ENCODE measurements around the gene COX19. TPM values are rescaled to one million over a fixed set of nuclear protein-coding genes. Genes with fewer than 3 reads are reported as not detected.

The COX19 gene
- total and polyA plus RNA-seq, 2 of the 13 experiments (the other 11 are each of a cell fraction or from before 2014, with no cell fraction given) = 11.5 to 21.7 TPM

DNA sequence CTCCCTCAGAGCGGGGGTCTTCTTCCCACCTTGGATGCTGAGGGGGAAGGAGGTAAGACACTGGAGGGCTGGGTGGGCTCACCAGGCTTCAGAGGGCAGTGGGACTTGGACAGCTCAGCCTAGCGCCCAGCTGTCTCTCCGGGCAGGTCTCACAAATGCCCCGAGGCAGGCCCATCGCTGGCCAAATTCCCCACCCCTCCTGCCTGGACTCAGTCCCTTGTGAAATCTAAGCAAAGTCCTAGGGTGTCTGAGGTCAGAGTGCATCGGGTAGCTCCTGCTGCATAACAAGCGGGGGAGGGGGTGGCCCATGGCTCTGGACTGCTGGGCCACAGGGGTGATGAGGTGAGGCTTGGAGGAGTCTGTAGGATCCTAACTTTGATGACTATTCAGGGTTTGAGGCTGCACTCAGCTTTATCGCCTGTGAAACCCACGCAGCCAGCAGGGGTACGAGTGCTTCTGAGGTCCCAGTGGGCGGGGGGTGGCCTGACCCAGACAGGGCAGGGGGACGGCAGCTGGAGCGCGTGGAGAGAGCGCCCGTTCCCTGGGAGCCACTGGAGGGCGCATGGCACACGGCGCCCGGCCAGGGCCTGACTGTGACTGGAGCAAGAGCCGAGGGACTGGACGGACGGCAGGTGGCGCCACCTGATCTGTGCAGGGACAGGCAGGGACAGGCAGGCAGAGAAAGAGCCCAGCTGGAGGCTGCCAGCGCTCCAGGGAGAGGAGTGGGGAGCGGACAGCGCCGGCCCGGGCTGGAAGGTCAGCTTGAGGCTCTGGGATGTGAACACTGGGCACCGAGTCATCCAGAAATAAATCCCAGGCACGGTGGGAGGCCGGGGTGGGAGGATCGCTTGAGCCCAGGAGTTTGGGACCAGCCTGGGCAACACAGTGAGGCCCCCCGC lies 17.6 kb upstream of the COX19 start (continued):
- TF ChIP-seq ZNF775 (CRISPR knock-in tag; IDR thresholded peaks at IDR 0.05; ENCODE audit: borderline replicate concordance) (no peak), ZBTB7B (CRISPR knock-in tag; IDR thresholded peaks at IDR 0.05) (peak; percentile 50; the same call in 1 of the 2 replicates), KDM3A (CRISPR knock-in tag; IDR thresholded peaks at IDR 0.05; ENCODE audit: low read depth) (peak; percentile 99), KMT2A (CRISPR knock-in tag; IDR thresholded peaks at IDR 0.05) (peak; percentile 88), DNMT1 (CRISPR knock-in tag; IDR thresholded peaks at IDR 0.05) (peak; percentile 96), GZF1 (CRISPR knock-in tag; IDR thresholded peaks at IDR 0.05) (no peak), NONO (IDR thresholded peaks at IDR 0.05) (no peak), NONO (CRISPR knock-in tag; conservative IDR thresholded peaks at IDR 0.05) (peak; percentile 98), MATR3 (CRISPR knock-in tag; IDR thresholded peaks at IDR 0.05) (no peak), DR1 (CRISPR knock-in tag; IDR thresholded peaks at IDR 0.05) (peak; percentile 36; the same call in 1 of the 2 replicates), BCL6 (CRISPR knock-in tag; IDR thresholded peaks at IDR 0.05) (peak; percentile 44), ZNF772 (CRISPR knock-in tag; IDR thresholded peaks at IDR 0.05) (peak; percentile 96), ELF3 (CRISPR knock-in tag; IDR thresholded peaks at IDR 0.05) (peak; percentile 66; the same call in 1 of the 2 replicates), EEA1 (CRISPR knock-in tag; IDR thresholded peaks at IDR 0.05; ENCODE audit: borderline replicate concordance) (peak; percentile 68; the same call in 1 of the 2 replicates), ETV5 (CRISPR knock-in tag; IDR thresholded peaks at IDR 0.05; ENCODE audit: borderline replicate concordance) (peak; percentile 59; the same call in 1 of the 2 replicates), WIZ (CRISPR knock-in tag; IDR thresholded peaks at IDR 0.05) (peak; percentile 71; the same call in 1 of the 2 replicates)
- TF ChIP-seq, protein P1, sequence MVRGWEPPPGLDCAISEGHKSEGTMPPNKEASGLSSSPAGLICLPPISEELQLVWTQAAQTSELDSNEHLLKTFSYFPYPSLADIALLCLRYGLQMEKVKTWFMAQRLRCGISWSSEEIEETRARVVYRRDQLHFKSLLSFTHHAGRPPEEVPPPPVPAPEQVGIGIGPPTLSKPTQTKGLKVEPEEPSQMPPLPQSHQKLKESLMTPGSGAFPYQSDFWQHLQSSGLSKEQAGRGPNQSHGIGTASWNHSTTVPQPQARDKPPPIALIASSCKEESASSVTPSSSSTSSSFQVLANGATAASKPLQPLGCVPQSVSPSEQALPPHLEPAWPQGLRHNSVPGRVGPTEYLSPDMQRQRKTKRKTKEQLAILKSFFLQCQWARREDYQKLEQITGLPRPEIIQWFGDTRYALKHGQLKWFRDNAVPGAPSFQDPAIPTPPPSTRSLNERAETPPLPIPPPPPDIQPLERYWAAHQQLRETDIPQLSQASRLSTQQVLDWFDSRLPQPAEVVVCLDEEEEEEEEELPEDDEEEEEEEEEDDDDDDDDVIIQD (CRISPR knock-in tag; IDR thresholded peaks at IDR 0.05; ENCODE audit: low read depth) = peak; percentile 45; the same call in 1 of the 2 replicates
- TF ChIP-seq, protein P2, sequence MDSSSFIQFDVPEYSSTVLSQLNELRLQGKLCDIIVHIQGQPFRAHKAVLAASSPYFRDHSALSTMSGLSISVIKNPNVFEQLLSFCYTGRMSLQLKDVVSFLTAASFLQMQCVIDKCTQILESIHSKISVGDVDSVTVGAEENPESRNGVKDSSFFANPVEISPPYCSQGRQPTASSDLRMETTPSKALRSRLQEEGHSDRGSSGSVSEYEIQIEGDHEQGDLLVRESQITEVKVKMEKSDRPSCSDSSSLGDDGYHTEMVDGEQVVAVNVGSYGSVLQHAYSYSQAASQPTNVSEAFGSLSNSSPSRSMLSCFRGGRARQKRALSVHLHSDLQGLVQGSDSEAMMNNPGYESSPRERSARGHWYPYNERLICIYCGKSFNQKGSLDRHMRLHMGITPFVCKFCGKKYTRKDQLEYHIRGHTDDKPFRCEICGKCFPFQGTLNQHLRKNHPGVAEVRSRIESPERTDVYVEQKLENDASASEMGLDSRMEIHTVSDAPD (CRISPR knock-in tag; IDR thresholded peaks at IDR 0.05) = no peak; the same call in 1 of the 2 replicates
- TF ChIP-seq, protein P3, sequence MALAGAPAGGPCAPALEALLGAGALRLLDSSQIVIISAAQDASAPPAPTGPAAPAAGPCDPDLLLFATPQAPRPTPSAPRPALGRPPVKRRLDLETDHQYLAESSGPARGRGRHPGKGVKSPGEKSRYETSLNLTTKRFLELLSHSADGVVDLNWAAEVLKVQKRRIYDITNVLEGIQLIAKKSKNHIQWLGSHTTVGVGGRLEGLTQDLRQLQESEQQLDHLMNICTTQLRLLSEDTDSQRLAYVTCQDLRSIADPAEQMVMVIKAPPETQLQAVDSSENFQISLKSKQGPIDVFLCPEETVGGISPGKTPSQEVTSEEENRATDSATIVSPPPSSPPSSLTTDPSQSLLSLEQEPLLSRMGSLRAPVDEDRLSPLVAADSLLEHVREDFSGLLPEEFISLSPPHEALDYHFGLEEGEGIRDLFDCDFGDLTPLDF (CRISPR knock-in tag; IDR thresholded peaks at IDR 0.05) = no peak
- TF ChIP-seq, protein P4, sequence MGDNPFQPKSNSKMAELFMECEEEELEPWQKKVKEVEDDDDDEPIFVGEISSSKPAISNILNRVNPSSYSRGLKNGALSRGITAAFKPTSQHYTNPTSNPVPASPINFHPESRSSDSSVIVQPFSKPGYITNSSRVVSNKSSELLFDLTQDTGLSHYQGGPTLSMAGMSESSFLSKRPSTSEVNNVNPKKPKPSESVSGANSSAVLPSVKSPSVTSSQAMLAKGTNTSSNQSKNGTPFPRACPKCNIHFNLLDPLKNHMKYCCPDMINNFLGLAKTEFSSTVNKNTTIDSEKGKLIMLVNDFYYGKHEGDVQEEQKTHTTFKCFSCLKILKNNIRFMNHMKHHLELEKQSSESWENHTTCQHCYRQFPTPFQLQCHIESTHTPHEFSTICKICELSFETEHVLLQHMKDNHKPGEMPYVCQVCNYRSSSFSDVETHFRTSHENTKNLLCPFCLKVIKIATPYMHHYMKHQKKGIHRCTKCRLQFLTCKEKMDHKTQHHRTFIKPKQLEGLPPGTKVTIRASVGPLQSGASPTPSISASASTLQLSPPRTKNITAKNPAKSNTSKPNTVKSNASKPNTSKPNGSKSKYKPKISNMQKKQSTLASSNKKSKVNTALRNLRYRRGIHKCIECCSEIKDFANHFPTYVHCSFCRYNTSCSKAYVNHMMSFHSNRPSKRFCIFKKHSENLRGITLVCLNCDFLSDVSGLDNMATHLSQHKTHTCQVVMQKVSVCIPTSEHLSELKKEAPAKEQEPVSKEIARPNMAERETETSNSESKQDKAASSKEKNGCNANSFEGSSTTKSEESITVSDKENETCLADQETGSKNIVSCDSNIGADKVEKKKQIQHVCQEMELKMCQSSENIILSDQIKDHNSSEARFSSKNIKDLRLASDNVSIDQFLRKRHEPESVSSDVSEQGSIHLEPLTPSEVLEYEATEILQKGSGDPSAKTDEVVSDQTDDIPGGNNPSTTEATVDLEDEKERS (CRISPR knock-in tag; IDR thresholded peaks at IDR 0.05) = peak; percentile 81
- TF ChIP-seq, protein P5, sequence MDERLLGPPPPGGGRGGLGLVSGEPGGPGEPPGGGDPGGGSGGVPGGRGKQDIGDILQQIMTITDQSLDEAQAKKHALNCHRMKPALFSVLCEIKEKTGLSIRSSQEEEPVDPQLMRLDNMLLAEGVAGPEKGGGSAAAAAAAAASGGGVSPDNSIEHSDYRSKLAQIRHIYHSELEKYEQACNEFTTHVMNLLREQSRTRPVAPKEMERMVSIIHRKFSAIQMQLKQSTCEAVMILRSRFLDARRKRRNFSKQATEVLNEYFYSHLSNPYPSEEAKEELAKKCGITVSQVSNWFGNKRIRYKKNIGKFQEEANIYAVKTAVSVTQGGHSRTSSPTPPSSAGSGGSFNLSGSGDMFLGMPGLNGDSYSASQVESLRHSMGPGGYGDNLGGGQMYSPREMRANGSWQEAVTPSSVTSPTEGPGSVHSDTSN (CRISPR knock-in tag; IDR thresholded peaks at IDR 0.05) = no peak
